Inferior parietal cortex (tissue), 1 donor: Measurements from ENCODE around the gene WSB2.
A peak's percentile ranks its signal among the peaks of the same experiment; 100 is the strongest.
"Not testable (repeated sequence)": the region's sequence is repeated elsewhere in the genome, so short reads cannot be mapped to it uniquely, and the experiment has no call there.

Source experiments
- DNase-seq: peaks from one replicate; pipeline ENCODE4 v3.0.0-alpha.2; 2016; ENCODE audit errors: extremely low spot score

Gene WSB2

DNA sequence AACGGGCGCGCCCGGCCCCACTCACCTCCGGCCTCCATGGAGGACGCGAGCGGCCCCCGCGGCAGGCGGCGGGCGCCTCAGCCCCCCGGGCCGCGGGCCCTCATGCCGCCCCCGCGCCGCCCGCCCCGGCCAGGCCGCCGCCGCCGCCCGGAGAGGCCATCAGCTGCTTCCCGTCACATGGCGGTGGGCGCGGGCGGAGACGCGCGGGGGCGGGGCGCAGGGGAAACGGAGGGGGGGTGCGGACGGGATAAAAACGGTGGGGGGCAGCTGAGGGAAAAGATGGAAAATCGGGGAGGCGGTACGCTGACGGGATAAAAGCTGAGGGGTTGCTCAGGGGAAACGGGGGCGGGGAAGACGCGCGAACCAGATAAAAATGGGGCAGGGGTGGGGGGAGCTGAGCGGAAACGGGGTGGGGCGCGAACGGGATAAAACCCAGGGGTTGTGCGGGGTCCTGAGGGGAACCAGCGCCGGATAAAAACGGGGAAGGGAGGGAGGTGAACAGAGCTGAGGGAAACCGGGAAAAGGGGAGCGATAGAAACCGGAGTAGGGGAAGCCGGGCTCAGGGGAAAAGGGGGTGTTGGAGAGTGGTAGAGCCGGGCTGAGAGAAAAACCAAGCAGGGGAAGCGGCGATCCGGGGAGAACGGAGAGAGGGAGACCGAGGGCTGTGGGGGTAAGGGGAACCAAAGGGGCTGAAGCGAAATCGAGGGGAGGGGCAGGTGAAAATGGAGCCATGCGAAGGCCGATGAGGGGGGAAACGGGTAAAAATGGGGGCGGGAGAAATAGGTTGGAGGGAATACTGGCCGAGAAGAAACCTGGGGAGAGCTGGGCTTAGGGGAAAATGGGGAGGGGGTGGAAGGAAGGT is at the start of gene WSB2:
WSB2 (minus strand) TSS at position 169 of the 862 bp plus-strand sequence; CDS start at position 38, 131 bp downstream.
- no peak for DNase-seq

DNA sequence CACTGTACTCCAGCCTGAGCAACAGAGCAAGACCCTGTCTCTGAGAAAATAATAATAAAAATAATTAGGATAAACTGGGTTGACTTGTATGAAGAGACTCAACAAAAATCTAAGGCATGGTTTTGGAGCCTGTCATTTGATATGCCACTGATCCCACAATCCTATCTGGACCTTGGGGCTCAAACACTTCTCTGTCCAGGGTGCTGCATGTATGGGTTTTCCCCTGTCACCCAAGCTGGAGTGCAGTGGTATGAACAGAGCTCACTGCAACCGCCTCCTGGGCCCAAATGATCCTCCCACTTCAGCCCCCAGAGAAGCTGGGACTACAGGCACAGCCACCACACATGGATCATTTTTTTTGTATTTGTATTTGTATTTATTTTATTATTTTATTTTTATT is 48.1 kb upstream of the WSB2 start:
- no peak for DNase-seq

DNA sequence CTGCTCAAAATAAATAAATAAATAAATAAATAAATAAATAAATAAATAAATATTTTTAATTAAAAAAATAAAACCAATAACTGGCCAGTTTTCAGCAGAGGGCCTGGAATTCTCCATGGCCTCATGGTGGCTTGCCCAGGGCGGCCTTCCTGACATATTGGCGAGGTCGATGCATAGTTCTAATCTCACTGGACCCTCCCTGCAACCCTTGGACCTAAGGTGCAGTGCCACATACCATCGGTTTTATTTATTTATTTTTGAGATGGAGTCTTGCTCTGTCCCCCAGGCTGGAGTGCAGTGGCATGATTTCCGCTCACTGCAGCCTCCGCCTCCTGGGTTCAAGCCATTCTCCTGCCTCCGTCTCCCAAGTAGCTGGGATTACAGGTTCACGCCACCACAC is 46.7 kb upstream of the WSB2 start:
- no peak for DNase-seq

DNA sequence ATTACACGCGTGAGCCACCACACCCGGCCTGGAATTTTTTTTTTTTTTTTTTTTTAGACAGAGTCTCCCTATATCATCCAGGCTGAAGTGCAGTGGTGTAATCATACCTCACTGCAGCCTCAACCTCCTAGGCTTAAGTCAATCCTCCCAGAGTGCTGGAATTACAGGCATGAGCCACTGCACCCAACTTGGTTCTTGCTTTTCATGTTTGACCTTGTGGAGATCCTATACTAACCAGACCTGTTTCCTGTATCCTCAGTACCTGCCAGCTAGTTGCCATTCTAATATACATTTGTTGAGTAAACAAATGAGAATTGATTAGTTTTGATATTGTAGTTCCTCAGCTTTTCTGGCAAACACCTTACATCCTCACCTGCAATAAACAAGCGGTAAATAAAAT is 46.0 kb upstream of the WSB2 start:
- DNase-seq, result no peak

DNA sequence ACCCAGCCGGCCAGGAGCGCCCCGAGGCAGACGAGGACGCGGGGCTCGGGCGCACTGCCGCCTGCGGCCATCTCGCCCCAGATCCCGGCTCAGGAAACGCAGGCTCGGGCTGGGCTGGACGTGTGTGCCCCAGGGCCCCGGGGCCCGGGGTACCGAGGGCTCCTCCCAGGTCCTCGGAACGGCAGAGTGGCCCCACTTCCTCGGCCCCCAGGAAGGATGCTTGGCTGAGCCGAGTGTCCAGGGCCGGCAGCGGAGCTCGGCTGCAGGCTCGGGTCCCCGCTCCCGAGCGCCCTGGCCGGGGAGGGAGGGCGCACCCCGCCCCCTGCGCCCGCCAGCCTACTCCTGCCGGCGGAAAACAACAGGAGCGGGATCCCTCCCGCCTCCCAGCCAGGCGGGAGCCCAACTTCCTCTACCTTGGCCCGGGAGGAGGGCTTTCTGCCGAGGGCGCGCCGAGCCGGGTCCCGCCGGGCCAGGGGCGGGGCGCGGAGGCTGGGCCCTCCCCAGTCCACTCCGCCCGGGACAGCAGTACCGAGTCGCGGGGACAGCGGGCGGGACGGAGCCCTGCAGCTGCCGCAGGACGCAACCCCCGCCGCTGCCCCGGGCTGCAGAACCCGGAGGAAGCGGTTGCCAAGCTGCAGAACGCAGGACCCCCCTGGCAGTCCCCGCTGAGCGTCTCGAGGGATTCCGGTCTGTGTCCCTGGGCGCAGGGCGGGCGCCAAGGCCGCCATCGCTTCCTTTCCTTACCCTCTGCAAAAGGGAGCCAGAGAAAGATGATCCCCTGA is 42.8 kb upstream of the WSB2 start, which contains the start of gene VSIG10:
VSIG10 (minus strand) TSS at position 411 of the 782 bp plus-strand sequence; CDS start at position 71, 340 bp downstream.
- DNase-seq, result peak; percentile 19

DNA sequence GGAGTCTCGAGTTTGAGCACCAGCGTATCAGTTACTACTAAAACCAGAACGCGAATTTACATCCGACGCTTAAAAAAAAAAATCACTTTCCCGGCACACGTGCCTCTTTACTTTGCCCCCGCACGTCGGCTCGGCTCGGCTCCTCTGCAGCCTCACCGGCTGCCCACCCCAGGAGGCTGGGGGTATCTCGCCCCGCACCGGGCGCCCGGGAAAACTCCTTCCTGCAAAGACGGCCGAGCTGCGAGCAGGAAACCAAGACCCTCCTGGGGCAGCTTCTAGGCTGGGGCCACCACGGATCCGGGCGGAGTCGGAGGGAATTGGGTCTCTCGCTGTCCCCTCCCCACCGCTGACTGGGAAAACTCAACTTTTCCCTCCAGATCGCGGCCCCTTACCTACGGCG is 42.2 kb upstream of the WSB2 start:
- DNase-seq, result no peak

DNA sequence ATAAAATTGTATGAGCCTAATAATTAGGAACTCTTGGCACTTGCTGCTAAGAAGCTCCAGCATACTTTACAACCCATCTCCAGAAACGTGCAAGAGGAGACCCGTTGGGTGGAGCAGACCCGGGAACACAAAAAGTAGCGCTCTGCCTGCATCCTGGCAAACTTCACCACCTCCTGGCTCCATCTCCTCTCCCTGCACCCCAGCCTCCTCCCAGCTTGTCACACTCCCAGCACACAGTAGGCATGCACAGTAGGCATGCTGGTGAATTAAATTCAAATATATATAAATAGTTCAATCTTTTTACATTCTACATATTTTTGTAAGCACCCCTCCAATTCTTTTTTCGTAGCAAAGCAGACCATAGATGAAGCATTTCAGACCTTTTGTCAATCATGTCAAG is 41.6 kb upstream of the WSB2 start:
- no peak for DNase-seq

DNA sequence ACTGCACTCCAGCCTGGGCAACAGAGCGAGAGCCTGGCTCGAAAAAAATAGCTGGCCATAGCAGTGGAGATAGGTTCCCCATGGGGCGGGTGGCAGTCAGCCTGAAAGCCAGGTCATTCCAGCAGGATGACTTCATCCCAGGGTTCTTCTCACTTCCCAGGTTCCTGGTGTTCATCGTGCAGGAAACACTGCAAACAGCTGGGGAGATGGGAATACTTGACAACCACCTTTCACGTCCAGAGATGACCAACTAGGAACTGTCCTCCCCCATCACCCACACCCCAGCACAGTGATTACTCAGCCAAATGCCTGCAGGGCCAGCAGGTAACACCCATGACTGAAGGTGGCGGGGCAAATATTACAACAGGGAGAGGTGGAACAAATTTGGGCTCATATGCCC is 41.1 kb upstream of the WSB2 start:
- DNase-seq, result no peak

DNA sequence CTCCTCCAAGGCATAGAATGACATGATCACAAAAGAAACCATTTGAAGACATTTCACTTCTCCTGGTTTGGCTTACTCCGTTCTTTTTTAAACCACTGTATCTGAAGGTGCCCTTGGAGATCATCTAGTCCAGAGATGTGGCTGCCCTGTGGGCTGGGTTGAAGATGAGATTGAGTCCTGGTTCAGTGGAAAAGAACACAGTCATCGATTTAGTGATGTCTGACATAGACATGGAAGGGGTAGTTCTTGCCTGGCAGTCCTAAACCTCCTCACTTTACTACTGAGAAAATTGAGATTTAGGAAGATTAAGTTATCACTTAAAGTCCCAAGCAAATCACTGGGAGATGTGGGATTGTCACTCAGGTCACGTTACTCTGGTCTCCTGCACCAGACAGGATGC is 40.1 kb upstream of the WSB2 start:
- no peak for DNase-seq

DNA sequence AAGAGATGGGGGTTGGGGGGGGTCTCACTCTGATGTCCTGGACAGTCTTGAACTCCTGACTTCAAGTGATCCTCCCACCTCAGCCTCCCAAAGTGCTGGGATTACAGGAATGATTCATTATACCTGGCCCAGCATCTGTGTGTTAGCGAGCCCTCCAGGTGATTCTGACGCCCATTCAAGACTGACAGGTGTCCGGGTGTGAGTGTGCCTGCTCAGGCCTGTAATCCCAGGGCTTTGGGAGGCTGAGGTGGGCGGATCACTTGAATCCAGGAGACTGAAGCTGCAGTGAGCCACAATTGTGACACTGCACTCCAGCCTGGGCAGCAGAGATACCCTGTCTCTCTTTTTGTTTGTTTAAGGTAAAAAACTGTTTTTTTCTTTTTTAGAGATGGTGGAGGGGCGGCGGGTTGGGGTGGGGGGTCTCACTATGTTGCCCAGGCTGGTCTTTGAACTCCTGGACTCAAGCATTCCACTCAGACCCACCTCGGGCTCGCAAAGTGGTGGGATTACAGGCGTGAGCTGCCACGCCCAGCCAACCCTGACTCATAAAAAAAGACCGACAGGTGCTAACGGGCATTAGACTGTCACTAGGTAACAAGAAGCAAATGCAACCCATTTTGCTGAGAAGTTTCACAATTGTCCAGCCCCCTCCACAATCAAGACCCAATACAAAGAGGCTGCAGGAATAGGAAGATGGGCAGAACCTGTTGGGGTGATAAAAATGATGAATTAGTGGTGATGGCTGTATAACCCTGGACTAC is 38.1 kb upstream of the WSB2 start:
- DNase-seq, result no peak

DNA sequence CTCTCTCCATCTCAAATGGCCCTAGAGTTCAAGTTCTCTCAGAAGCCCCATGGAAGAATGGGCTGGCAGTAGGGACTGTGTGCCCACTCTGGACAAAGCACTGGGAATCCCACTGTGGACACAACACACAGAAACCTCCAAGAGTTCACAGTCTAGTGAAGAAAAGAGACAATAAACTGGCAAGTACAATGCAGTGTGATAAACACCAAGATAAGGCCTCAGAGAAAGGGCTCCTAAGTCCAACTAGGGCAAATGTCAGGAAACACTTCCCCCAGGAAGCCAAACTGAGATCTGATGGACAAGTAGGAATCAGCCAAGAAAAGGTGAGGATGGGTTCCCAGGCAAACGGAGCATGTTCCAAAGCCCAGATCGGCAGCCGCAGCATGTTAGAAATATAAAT is 37.4 kb upstream of the WSB2 start:
- DNase-seq, result no peak

DNA sequence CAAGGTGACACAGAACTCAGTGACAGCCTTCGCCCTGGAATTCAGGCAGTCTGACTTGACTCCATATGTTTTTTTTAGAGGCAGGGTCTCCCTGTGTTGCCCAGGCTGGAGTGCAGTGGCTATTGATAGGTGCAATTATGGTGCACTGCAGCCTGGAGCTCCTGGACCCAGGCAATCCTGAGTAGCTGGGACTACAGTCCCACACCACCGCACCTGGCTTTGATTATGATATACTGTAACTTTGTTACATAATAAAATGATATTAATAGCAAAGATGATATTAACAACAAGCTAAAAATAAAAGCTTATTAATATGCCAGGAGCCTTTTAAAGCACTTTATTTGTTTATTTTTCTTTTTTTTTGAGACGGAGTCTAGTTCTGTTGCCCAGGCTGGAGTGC is 33.1 kb upstream of the WSB2 start:
- no peak for DNase-seq

DNA sequence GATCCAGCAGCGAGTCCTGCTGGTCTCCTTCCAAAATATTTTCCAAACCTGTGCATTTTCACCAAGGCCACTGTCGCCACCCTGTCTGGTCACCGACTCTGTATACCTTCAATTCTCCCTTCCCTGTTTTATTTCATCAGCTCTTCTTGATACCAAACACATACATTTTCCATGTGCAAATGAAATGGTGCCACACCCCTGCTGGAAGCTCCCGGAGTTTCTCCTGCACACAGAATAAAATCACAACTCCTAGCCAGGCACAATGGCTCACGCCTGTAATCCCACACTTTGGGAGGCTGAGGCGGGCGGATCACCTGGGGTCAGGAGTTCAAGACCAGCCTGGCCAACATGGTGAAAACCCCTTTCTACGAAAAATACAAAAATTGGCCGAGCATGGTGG is 28.8 kb upstream of the WSB2 start:
- no peak for DNase-seq

DNA sequence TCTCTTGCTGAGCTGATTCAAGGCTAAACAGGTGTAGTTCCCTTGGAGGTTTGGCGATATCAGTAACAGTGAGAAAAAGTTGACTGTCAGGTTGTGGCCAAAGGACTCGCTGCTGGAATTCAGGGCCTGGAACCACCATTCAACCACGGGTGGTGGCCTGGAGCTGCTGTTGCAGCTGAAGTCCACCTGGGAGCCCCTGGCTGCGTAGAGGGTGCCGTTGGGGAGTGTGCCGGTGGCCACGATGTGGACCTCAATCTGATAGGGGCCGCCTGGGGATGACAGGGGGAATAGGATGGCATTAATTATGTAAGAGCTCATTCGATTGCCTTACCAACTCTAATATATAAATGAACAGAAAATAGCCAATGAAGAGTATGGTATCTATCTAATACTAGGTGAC is 21.2 kb upstream of the WSB2 start:
- no peak for DNase-seq

DNA sequence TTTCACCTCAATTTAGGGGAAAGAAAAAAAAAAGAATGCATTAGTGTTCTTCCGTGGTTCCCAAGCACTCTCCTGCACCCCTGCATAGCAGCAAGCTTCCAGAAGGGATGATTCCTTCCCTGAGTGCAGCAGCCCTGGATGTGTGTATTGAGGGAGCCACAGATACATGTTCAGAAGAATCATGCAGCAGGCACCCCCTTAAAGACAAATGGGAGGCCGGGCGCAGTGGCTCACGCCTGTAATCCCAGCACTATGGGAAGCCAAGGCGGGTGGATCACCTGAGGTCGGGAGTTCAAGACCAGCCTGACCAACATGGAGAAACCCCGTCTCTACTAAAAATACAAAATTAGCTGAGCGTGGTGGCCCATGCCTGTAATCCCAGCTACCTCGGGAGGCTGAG is 20.5 kb upstream of the WSB2 start:
- DNase-seq, result not testable (repeated sequence)

DNA sequence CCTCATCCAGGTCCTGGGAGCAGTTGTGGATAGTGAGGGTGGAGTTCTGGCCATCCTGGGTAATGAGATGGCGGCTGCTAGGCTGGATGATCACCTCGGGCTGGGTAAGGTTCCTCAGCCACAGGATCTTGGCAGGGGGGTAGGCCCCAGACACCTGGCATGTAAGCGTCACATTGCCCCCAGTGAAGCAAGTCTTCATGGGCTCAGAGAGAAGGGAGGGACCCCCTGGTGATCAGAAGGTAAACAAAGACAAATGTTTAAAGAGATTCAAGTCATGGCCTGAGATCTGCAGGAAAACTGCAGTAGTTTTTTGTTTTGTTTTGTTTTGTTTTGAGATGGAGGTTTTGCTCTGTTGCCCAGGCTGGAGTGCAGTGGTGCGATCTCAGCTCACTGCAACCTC is 12.8 kb upstream of the WSB2 start:
- DNase-seq, result no peak

DNA sequence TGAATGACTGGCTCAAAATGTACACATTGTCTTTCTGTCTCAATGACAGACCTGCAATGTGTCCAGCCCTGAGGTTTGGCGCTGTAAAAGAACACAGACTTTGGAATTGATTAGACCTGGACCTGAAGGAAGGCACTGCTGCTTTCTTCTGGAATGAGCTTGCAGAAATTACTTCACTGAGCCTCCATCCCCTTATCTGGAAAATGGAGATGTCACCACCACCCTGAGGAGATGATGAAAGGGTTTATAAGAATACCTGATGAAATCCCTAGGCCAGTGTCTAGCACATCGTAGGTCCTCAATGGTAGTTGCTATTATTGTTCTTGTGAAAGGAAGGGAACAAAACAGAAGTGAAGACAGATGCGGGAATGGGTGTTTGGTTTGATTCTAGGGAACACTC is 9.7 kb upstream of the WSB2 start:
- DNase-seq, result no peak

DNA sequence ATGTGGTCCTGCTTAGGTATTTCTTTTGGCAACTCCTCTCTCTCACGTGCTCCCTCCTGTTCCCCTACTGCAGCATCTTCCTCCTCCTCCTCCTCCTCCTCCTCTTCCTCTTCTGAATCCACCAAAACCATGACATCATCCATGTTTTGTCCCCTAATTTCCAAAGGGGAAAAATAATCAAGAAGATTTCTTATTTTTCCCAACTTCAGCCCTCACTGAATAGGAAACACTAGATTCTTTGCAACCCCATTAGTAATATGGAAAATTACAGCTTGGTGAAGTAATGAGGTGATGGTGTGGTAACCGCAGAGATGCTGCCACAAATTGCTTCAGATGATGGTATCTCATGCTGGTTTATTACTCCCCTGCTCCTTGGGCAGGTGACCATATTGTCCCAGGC is 7.5 kb upstream of the WSB2 start:
- DNase-seq, result no peak

DNA sequence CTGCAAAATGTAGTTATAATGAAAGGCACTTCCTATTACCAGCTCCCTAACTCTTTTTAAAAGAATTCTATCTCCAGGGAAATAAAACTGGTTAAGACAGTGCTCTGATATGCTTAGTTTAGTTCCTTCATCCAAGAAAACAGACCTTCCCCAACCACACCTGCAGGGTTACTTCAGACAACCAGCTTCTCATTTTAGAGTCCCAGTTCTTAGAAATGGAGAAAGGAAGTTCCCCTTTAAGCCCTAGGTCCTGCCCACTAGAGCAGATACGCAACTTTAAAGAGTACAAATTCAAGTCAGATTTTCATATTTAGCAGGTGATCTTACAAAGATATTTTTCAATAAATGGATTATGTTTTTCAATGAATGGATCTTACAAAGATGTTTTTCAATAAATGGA is 4.4 kb upstream of the WSB2 start:
- DNase-seq, result no peak

DNA sequence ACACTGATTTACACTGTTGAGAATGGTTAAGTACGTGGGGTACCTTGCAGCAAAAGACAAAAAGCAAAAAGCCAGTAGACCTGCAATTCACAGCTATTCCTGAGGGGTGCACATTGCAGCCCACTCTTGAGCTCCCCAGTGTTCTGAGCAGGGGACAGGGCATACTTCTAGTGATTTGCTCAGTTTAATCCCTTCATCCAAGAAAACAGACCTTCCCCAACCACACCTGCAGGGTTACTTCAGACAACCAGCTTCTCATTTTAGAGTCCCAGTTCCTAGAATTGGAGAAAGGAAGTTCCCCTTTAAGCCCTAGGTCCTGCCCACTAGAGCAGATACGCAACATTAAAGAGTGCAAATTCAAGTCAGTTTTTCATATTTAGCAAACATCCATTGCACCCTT is 3.6 kb upstream of the WSB2 start:
- DNase-seq, result no peak

DNA sequence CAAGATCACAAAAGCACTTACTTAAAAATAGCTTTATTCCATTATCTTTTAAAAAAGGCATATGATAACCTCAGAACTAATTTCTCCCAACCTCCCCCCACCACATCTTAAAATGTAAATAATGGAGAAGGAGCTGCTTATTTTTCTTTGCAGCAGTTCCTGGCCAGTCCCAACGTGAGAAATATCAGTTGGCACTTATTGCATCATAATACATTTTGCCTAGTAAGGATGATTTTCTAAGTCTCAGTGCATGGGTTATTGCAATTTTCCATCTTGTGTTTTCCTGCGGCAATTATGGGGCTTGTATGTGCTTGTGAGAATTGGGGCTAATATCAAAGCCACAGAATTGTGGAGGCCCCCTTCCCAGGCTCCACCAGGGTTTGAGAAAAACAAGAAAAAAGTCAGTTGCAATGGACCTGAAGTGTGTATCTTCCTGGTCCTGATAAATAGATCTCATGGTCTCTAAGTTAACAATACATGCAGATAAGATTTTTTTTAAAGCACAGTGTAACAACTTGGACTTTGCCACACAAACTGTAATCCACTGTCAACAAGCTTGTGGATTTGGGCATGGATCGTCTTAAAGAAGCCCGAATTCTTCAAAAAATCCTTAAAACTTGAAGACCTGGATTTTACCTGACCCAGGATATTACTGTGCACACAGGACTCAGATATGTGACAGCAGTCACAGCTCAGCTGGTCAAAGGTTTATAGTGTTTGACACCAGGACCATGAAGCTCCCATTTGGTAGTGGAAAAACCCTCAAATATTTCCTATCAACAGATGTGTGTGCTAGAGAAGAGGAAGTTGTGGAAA is 2.8 kb upstream of the WSB2 start:
- DNase-seq, result no peak
